Renal pelvis (tissue), 12 donors: ENCODE measurements around the gene ARL4A. TPM values are rescaled to one million over a fixed set of nuclear protein-coding genes. Genes with fewer than 3 reads are reported as not detected.
A peak's percentile ranks its signal among the peaks of the same experiment; 100 is the strongest.
"Not testable (repeated sequence)": the region's sequence is repeated elsewhere in the genome, so short reads cannot be mapped to it uniquely, and the experiment has no call there.

Source experiments
- DNase-seq: peaks from one replicate; pipeline ENCODE4 v3.0.0-alpha.2; 2013
- long read RNA-seq, 16 experiments: transcript quantifications; one replicate each; lab custom pipeline, GENCODE V29; 2026
- polyA plus RNA-seq, 3 donors: library from polyadenylated mRNA; unstranded; fragments of 120-200 nt; gene quantifications; one replicate each; pipeline ENCODE4 v1.2.1, GENCODE V29; 2013; ENCODE audit not compliant: insufficient read length in 3 of 3

ARL4A gene
- polyA plus RNA-seq = 10 to 100 TPM; 22.5 to 29.1 (median 27.6) TPM
- long read RNA-seq, donor 1, transcript ARL4A-206 (2 exons, 845 nt) = major isoform, 7 of 12 reads
- long read RNA-seq, donor 1, partial matches to known transcripts = 0 of 12 reads
- long read RNA-seq, donor 1, other reads (novel, unspliced or antisense) = 0 of 12 reads
- long read RNA-seq, donor 2, transcript ARL4A-206 (2 exons, 845 nt) = major isoform, 5 of 16 reads
- long read RNA-seq, donor 2, transcript ARL4A-204 (2 exons, 1,144 nt) = major isoform, 5 of 16 reads
- long read RNA-seq, donor 2, partial matches to known transcripts = 0 of 16 reads
- long read RNA-seq, donor 2, other reads (novel, unspliced or antisense) = 0 of 16 reads
- long read RNA-seq, donor 3, transcript ARL4A-206 (2 exons, 845 nt) = major isoform, 12 of 16 reads
- long read RNA-seq, donor 3, partial matches to known transcripts = 0 of 16 reads
- long read RNA-seq, donor 3, other reads (novel, unspliced or antisense) = 0 of 16 reads
- long read RNA-seq, donor 4, partial matches to known transcripts = 0 of 12 reads
- long read RNA-seq, donor 4, other reads (novel, unspliced or antisense) = 0 of 12 reads
- long read RNA-seq, donor 5, transcript ARL4A-206 (2 exons, 845 nt) = major isoform, 5 of 11 reads
- long read RNA-seq, donor 5, partial matches to known transcripts = 0 of 11 reads
- long read RNA-seq, donor 5, other reads (novel, unspliced or antisense) = 0 of 11 reads
- long read RNA-seq, donor 6, partial matches to known transcripts = 0 of 7 reads
- long read RNA-seq, donor 6, other reads (novel, unspliced or antisense) = 0 of 7 reads
- long read RNA-seq, donor 7, transcript ARL4A-201 (2 exons, 1,147 nt) = minor isoform, 5 of 27 reads
- long read RNA-seq, donor 7, transcript ARL4A-206 (2 exons, 845 nt) = major isoform, 10 of 27 reads
- long read RNA-seq, donor 7, partial matches to known transcripts = 11 of 27 reads
- long read RNA-seq, donor 7, other reads (novel, unspliced or antisense) = 0 of 27 reads
- long read RNA-seq, donor 8, transcript ARL4A-206 (2 exons, 845 nt) = major isoform, 8 of 15 reads
- long read RNA-seq, donor 8, partial matches to known transcripts = 0 of 15 reads
- long read RNA-seq, donor 8, other reads (novel, unspliced or antisense) = 0 of 15 reads
- long read RNA-seq, donor 9, transcript ARL4A-206 (2 exons, 845 nt) = major isoform, 6 of 15 reads
- long read RNA-seq, donor 9, partial matches to known transcripts = 0 of 15 reads
- long read RNA-seq, donor 9, other reads (novel, unspliced or antisense) = 0 of 15 reads
- long read RNA-seq, donor 10, partial matches to known transcripts = 0 of 8 reads
- long read RNA-seq, donor 10, other reads (novel, unspliced or antisense) = 0 of 8 reads
- long read RNA-seq, donor 11, partial matches to known transcripts = 0 of 9 reads
- long read RNA-seq, donor 11, other reads (novel, unspliced or antisense) = 0 of 9 reads
- long read RNA-seq, donor 12, transcript ARL4A-206 (2 exons, 845 nt) = major isoform, 9 of 17 reads
- long read RNA-seq, donor 12, partial matches to known transcripts = 0 of 17 reads
- long read RNA-seq, donor 12, other reads (novel, unspliced or antisense) = 0 of 17 reads
- long read RNA-seq, donor 13, partial matches to known transcripts = 0 of 5 reads
- long read RNA-seq, donor 13, other reads (novel, unspliced or antisense) = 0 of 5 reads
- long read RNA-seq, donor 14, transcript ARL4A-206 (2 exons, 845 nt) = major isoform, 14 of 27 reads
- long read RNA-seq, donor 14, transcript ARL4A-201 (2 exons, 1,147 nt) = minor isoform, 7 of 27 reads
- long read RNA-seq, donor 14, partial matches to known transcripts = 0 of 27 reads
- long read RNA-seq, donor 14, other reads (novel, unspliced or antisense) = 0 of 27 reads
- long read RNA-seq, donor 15, transcript ARL4A-206 (2 exons, 845 nt) = major isoform, 10 of 26 reads
- long read RNA-seq, donor 15, transcript ARL4A-205 (2 exons, 840 nt) = minor isoform, 5 of 26 reads
- long read RNA-seq, donor 15, transcript ARL4A-201 (2 exons, 1,147 nt) = minor isoform, 8 of 26 reads
- long read RNA-seq, donor 15, partial matches to known transcripts = 0 of 26 reads
- long read RNA-seq, donor 15, other reads (novel, unspliced or antisense) = 0 of 26 reads
- long read RNA-seq, donor 16, transcript ARL4A-201 (2 exons, 1,147 nt) = major isoform, 6 of 15 reads
- long read RNA-seq, donor 16, transcript ARL4A-206 (2 exons, 845 nt) = major isoform, 6 of 15 reads
- long read RNA-seq, donor 16, partial matches to known transcripts = 0 of 15 reads
- long read RNA-seq, donor 16, other reads (novel, unspliced or antisense) = 0 of 15 reads

GRCh38 chr7:12686891-12687717, at the start of gene ARL4A:
ARL4A (plus strand) TSS chr7:12687633; CDS start chr7:12688255, 622 bp downstream.
- peak; percentile 98 for DNase-seq

DNA sequence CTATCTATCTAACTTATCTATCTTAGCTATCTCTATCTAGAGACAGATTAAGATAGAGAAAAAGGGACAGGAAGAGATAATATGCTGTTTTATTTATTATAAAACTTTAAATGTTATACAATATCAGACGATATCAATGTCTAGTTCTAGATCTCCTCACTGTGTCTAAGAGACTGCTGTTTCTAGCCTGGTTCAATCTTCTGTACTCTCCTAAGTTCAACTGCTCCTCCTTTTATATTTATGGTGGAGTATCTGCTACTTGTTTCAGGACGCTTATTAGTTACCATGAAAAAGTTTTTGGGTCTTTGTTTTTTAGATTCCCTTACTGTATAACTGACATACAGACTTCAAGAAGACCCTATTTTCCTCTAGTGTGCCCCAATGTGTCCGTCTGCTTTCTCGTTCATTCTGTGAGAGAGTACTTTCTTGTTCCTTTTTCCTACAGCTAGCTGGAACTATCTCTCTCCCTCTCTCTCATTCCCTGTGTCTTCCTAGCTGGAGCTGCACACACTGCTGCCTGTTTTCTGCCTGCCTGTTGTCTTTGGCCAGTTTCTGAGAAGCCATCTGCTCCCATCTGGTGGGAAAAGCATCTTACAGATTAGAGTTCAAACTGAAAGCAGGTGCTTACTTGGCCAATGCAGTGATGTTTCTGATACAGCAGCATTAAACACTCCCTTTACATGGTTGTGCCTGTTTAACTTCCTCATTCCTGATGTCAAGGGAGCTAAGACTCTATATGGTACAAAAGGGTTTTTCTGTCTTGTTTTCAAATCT, 49.4 kb upstream of the ARL4A start:
- no peak for DNase-seq

DNA sequence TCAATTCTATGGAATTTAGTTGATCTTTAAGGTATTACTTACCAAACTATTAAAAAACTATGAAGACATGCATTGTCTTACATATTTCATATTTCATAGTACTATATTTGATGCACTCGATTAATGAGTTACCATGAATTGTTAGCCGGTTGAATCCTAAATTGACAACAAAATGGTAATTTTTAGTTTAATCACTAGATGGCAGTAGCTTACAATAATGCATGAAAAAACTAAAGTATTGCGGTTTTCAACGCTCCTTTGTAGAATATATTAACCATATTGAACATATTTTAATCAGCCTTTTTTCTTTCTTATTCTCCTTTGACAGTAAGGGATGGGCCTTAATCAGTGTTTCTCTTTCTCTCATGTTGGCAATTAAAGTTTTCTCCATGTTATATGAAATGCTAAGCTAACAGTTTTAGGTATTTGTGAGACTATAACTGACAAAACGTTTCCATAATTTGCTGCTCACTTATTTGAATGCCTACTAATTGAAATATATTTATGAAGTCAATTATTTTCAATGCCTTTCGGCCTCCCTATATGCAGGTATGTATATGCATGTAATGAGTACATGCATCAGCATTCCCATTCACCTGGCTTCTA, 48.5 kb upstream of the ARL4A start:
- DNase-seq = no peak

DNA sequence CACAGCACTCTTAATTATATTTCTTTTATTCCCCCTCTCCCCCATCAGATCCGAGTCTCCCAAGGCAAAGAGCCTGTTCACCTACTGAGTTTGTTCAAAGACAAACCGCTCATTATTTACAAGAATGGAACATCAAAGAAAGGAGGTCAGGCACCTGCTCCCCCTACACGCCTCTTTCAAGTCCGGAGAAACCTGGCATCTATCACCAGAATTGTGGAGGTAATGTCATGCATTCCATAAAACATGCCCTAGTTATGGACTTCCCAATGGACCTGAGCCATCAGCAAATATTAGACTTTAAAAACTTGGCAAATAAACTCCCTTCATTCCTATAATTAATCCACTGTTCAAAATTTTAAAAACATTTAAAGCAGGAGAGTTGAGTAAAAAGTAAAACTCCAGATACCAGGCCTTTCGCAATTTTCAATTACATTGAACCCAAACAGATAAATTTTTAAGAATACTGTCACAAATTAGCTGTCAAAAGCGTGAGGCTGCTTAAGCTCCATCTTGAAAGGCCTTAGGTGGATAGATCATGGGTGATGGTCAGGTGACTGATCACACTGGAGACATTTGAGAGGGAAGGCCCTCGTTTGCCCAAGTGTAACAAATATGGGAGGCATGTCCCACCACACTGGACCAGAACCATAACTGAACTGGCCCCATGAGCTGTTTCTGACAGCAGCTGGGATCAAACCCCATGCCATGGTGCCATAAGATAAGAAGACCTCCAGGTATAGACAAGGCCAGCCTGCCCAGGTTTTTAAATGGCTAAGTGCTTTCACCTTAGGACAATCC, 46.9 kb upstream of the ARL4A start:
- DNase-seq = no peak

DNA sequence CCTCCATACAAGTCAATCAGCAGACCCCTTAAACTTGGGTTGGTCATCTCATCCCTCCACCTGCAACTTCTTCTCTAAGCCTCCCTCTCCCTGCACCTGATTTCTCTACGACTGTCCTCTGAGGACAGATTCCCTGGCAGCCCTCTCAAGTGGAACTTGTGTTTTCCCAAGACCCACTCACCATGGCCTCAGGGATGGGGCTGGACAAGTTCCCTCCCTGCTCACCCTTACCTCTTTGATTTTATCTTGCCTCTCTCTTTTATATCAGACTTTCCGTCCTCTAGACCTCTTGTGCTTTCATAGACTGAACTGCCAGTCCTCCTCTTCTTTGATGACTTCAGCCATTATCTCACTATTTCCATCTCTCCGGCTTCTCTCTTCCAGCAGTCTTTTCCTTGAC, 46.2 kb upstream of the ARL4A start:
- no peak for DNase-seq

GRCh38 chr7:12642508-12642907, 44.9 kb upstream of the ARL4A start:
- DNase-seq = no peak

DNA sequence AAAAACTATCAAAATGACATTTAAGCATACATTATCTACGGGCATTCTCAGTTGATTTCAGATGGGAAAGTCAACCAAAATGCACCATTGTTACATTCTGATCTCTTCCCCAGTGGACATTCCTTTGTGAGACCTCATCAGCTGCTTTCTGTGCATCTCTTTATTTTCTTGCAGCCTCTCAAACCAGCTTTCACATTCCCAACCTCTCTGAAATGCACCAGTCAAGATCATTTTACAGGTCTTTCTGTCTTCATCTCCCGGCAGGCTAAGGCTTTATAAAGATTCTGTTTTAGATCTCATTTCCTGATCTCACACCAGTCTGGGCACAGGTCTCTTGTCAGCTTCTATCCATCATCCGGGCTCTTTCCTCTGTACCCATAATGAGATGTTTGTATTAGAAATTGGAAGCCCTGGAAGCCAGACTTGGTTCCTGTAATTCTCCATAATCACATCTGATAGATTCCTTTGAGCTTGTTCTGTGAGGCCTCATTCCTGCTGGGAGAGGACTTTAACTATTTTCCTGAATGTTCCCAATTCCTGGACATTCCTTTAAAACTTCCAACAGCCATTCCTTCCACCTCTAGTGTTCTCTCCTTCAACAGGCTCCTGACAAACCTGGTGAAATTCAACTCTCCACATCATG, 44.3 kb upstream of the ARL4A start:
- no peak for DNase-seq

- DNase-seq = no peak
Observed at GRCh38 chr7:12643644-12644043, 43.8 kb upstream of the ARL4A start.

GRCh38 chr7:12645212-12645611, 42.2 kb upstream of the ARL4A start:
- DNase-seq = not testable (repeated sequence)

DNA sequence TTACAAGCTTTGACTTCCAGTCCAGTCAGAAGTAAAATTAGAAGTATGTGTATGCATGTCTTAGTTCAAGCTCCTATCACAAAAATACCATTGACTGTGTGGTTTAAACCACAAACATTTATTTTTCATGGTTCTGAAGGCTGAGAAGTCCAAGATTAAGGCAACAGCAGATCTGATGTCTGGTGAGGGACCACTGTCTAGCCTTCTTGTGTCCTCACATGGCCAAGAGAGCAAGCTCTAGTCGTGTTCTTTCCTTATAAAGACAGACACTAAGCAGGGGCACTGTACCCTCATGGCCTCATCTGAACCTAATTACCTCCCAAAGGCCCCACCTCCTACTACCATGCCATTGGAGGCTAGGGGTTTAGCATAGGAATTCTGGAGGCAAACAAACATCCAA, 41.3 kb upstream of the ARL4A start:
- no peak for DNase-seq

DNA sequence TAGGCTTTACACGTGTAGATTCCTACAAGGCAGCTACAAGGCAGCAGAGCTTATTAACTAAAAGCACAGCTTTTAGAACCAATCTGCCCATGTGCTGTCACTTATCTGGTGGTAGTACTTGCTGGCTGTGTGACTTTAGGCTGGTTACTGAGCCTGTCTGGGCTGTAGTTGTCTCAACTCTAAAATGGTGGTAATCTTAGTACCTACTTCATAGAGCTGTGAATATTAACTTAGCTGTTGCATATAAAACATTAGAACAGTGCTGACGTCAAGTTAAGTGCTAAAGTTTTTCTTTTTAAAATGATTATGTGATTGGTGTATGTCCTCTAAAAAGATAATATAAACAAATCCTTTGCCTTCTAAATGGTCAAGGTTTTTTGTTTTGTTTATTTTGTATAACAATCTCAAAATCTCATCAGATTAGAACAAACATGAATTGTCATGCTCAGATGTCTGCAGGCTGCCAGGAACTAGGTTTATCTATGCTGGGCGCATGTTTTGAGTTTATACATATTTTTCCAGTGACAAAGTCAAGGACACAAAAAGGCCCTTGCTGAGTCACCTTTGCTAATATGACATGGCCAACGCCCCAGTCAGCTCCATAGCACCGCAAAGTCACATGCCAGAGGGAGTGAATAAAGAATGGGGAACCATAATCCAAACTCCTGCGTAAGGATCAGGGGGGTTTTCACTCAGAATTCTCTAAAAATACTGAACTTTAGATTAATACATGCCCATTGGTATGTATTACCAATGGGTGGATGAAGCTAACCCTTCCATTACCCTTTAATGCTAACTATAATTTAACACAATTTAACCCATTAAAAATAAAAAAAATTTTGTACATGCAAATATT, 39.8 kb upstream of the ARL4A start:
- no peak for DNase-seq

DNA sequence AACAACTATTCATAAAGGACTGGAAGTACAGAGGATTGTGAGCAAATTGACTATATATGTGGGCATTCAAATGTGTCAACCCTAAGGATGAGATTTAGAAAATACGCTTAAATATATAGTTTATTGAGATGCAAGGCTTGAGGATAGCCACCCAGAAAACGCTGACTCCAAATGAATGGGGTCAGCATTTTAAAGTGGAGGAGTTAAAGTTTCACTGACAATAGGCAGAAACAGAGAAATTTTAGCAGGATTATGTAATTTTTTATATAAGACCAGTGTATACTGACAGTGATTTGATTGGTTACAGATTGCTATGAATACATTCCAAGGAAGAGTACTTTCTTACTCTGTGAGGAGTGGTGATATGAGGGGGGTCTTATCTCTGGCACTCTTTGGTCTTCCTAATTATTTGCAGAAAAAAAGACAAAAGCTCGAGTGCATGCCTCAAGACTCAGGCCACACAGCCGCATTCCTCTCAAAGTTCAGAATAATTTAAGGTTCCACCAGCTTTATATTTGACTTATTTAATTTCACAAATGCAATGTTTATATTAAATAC, 38.6 kb upstream of the ARL4A start:
- no peak for DNase-seq

DNA sequence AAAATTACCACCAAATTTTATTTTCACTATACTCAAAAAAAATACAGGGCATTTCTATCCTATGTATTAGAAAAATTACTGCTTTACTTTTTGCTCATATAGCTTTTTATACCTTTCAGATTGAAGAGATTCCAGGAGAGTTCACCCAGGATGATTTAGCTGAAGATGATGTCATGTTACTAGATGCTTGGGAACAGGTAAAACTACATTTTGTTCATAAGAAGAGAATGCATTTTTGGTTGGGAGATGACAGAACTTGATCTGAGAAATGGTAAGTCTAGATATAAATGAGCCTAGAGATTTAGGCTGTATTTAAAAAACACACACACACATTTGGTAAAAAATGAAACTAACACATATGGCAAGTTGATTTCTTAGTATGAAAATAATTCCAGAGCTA, 38.1 kb upstream of the ARL4A start:
- no peak for DNase-seq

GRCh38 chr7:12650080-12650479, 37.4 kb upstream of the ARL4A start:
- DNase-seq = no peak

GRCh38 chr7:12653110-12653509, 34.3 kb upstream of the ARL4A start:
- DNase-seq = no peak
